B cell (primary cell): ENCODE measurements around the gene MYOCD.

Source experiments
- EZH2 ChIP-seq: IDR thresholded peaks from 2 replicates; pipeline ENCODE4 v1.6.1; 2012; ENCODE audit warnings: borderline replicate concordance, low read depth, mild to moderate bottlenecking, moderate library complexity, low read length; ENCODE audit not compliant: insufficient read depth, poor library complexity, severe bottlenecking
- TF ChIP-seq, protein P1 (sequence below): fragments of 200-600 bp; IDR thresholded peaks from one replicate; pipeline ENCODE4 v1.8.0; 2022; ENCODE audit warnings: antibody characterized with exemption, mild to moderate bottlenecking

DNA sequence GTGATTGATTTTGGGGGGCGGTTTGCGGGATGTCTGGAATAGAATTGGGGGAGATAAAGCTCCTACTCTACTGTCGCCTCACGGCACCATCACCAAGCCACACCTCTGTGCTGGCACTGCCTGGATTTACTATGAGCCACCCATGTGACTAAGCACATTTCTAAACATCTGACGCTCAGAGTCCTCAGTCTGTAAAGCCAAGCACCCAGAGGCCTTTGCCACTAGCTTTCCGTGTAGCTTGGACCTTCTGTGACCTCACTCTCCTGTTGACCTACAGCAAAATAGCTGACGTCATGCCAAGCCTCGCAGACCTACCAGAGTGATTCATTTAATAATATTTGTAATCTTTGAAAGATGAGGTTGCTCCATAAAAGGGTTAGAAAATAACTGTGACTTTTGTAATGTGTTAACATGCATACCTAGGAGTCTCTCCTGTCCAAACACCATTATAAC, 38.5 kb upstream of the MYOCD start:
- TF ChIP-seq, protein P1, sequence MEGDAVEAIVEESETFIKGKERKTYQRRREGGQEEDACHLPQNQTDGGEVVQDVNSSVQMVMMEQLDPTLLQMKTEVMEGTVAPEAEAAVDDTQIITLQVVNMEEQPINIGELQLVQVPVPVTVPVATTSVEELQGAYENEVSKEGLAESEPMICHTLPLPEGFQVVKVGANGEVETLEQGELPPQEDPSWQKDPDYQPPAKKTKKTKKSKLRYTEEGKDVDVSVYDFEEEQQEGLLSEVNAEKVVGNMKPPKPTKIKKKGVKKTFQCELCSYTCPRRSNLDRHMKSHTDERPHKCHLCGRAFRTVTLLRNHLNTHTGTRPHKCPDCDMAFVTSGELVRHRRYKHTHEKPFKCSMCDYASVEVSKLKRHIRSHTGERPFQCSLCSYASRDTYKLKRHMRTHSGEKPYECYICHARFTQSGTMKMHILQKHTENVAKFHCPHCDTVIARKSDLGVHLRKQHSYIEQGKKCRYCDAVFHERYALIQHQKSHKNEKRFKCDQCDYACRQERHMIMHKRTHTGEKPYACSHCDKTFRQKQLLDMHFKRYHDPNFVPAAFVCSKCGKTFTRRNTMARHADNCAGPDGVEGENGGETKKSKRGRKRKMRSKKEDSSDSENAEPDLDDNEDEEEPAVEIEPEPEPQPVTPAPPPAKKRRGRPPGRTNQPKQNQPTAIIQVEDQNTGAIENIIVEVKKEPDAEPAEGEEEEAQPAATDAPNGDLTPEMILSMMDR, result no peak
- no peak for TF ChIP-seq EZH2
